DND-41 (cell line): Measurements from ENCODE around the gene STAT6.

Experiments
- ATAC-seq: fragments of 200-7000 bp; cut with Tn5 transposase; 3 replicates; pipeline ENCODE4 v1.9.1; 2021; ENCODE audit warnings: low read depth; ENCODE audit not compliant: insufficient read depth
- DNase-seq: peaks from one replicate; pipeline ENCODE4 v3.0.0-alpha.2; 2020
- H2AFZ ChIP-seq: 2 replicates; pipeline ENCODE4 v1.6.0; 2012; ENCODE audit warnings: low read depth, low read length
- H3K27ac ChIP-seq: 2 replicates; pipeline ENCODE4 v1.5.1; 2012; ENCODE audit warnings: low read length, inconsistent platforms
- H3K27me3 ChIP-seq: fragments of 200-600 bp; sonication (generic); 2 replicates; pipeline ENCODE4 v1.6.0; 2012; ENCODE audit warnings: low read length, mild to moderate bottlenecking, inconsistent platforms; ENCODE audit not compliant: insufficient read depth, poor library complexity
- H3K36me3 ChIP-seq: 2 replicates; pipeline ENCODE4 v1.5.1; 2012; ENCODE audit warnings: low read length, inconsistent platforms; ENCODE audit not compliant: insufficient read depth
- H3K4me1 ChIP-seq: 2 replicates; pipeline ENCODE4 v1.5.1; 2012; ENCODE audit warnings: mild to moderate bottlenecking, low read length; ENCODE audit not compliant: insufficient read depth
- H3K4me2 ChIP-seq: 2 replicates; pipeline ENCODE4 v1.6.0; 2012; ENCODE audit warnings: mild to moderate bottlenecking, moderate library complexity, low read length, inconsistent platforms; ENCODE audit not compliant: insufficient read depth
- H3K4me3 ChIP-seq, 2 experiments: fragments of 200-600 bp in 1 of 2; shearing (Covaris generic) in 1 of 2; 2 replicates each; pipeline ENCODE4 v1.5.1; 2012 to 2016; ENCODE audit warnings: inconsistent platforms in 2 of 2, low read length in 2 of 2, mild to moderate bottlenecking in 2 of 2, low read depth in 1 of 2, moderate library complexity in 1 of 2
- H3K79me2 ChIP-seq: 2 replicates; pipeline ENCODE4 v1.6.0; 2012; ENCODE audit warnings: low read length, inconsistent platforms; ENCODE audit not compliant: insufficient read depth
- H3K9ac ChIP-seq: 2 replicates; pipeline ENCODE4 v1.6.0; 2012; ENCODE audit warnings: low read depth, mild to moderate bottlenecking, inconsistent platforms, low read length, moderate library complexity
- H3K9me3 ChIP-seq: 2 replicates; pipeline ENCODE4 v1.5.1; 2012; ENCODE audit warnings: low read length, moderate library complexity, mild to moderate bottlenecking, inconsistent platforms; ENCODE audit not compliant: insufficient read depth, severe bottlenecking
- H4K20me1 ChIP-seq: 2 replicates; pipeline ENCODE4 v1.6.0; 2012; ENCODE audit warnings: low read length; ENCODE audit not compliant: insufficient read depth
- CTCF ChIP-seq: IDR thresholded peaks from 2 replicates; pipeline ENCODE4 v1.5.1; 2012; ENCODE audit warnings: borderline replicate concordance, low read length, moderate library complexity, mild to moderate bottlenecking; ENCODE audit not compliant: poor library complexity, severe bottlenecking; ENCODE audit errors: extremely low read depth
- EZH2 ChIP-seq: IDR thresholded peaks from 3 replicates; pipeline ENCODE4 v1.6.1; 2012; ENCODE audit warnings: borderline replicate concordance, low read depth, mild to moderate bottlenecking, moderate library complexity, low read length, inconsistent platforms; ENCODE audit not compliant: severe bottlenecking

STAT6 gene

GRCh38 chr12:57085999-57086492 is 25.1 kb downstream of the STAT6 start:
- ATAC-seq (no peak), DNase-seq (peak; percentile 39)
- H3K9me3 ChIP-seq, result no peaks in the 10 kb centered on the region
- 0 out of 2 replicates have a peak, but pooled peaks cover 2% of the 10 kb centered on the region for H3K36me3 ChIP-seq
- peaks cover 35% of the 10 kb centered on the region for H3K4me1 ChIP-seq
- peak overlapping the region; percentile 95 for H3K9ac ChIP-seq
- peak overlapping the region; percentile 99 for H3K4me2 ChIP-seq
- no peaks in the 10 kb centered on the region for H3K27me3 ChIP-seq
- H3K27ac ChIP-seq, result peak overlapping the region; percentile 97
- peak overlapping the region in 1 of 2 experiments; percentile 65; a peak in 3 of 4 replicates for H3K4me3 ChIP-seq
- peaks cover 11% of the 10 kb centered on the region for H3K79me2 ChIP-seq
- H2AFZ ChIP-seq, result peak overlapping the region; percentile 68
- no peaks in the 10 kb centered on the region for H4K20me1 ChIP-seq
- no peak for TF ChIP-seq CTCF
- TF ChIP-seq EZH2, result no peak

DNA sequence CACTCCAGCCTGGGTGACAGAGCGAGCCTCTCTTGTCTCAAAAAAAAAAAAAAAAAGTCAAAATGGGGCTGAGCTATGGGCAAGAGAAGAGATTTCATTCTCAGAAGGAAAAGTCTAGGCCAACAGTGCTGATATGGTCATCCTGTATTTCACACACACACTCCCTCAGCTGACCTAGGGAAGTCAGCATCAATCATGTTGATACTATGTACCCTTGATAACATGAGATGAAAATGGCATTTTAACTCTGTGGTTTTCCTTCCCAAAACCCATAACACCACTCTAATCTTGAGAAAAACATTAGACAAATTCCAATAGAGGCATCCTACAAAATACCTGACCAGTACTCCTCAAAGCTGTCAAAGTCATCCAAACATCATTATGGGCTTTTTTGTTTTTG is 30.3 kb downstream of the STAT6 start:
- DNase-seq, result no peak
- Histone ChIP-seq H3K4me2 (no peak overlapping the region), H3K9me3 (no peaks in the 10 kb centered on the region), H3K79me2 (peaks cover 27% of the 10 kb centered on the region), H3K27ac (no peak overlapping the region), H3K4me1 (peaks cover 30% of the 10 kb centered on the region), H2AFZ (no peak overlapping the region), H3K4me3 (no peak overlapping the region), H3K36me3 (peaks cover 12% of the 10 kb centered on the region), H4K20me1 (peaks cover 12% of the 10 kb centered on the region; the same call in 1 of the 2 replicates), H3K27me3 (no peaks in the 10 kb centered on the region), H3K9ac (no peak overlapping the region)
- ATAC-seq, result no peak
- no peak for TF ChIP-seq EZH2
- TF ChIP-seq CTCF, result no peak

DNA sequence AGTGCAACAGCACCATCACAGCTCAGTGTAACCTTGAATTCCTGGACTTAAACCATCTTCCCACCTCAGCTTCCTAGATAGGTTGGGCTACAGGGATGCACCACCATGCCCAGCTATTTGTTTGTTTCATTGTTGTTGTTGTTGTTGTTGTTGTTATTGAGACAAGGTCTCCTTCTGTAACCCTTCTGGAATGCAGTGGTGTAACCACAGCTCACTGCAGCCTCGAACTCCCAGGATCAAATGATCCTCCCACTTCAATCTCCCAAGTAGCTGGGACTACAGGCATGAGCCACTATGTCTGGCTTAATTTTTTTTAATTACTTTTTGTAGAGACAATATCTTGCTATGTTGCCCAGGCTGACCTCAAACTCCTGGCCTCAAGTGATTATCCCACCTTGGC is 31.3 kb downstream of the STAT6 start:
- Histone ChIP-seq H3K9ac (peak overlapping the region; percentile 57), H3K9me3 (no peaks in the 10 kb centered on the region), H2AFZ (peak overlapping the region; percentile 23), H3K79me2 (peaks cover 34% of the 10 kb centered on the region), H3K27ac (peak overlapping the region; percentile 83), H3K4me2 (peak overlapping the region; percentile 62), H3K36me3 (peaks cover 14% of the 10 kb centered on the region), H3K4me3 (0 out of 4 replicates have a peak overlapping the region, but pooled peaks of 1 of the 2 experiments have one; percentile 53), H3K4me1 (peaks cover 29% of the 10 kb centered on the region), H3K27me3 (no peaks in the 10 kb centered on the region), H4K20me1 (peaks cover 13% of the 10 kb centered on the region; the same call in 1 of the 2 replicates)
- TF ChIP-seq EZH2 (no peak), CTCF (no peak)
- no peak for ATAC-seq
- no peak for DNase-seq
